SK-N-SH (cell line): ENCODE data around the gene CHMP6. TPM values are rescaled to one million over a fixed set of nuclear protein-coding genes. Genes with fewer than 3 reads are reported as not detected.

Experiments
- CTCF ChIA-PET: fragments of 300-600, 350-600 bp; formaldehyde crosslinking; extraction: SDS; loops from one replicate; lab custom pipeline; 2021; lab: Yijun Ruan, JAX
- POLR2A ChIA-PET: fragments of 350-600 bp; sonication (Branson Sonifier 250); formaldehyde crosslinking; extraction: SDS; loops from one replicate; lab custom pipeline; 2020; ENCODE audit warnings: antibody characterized with exemption, inconsistent platforms; lab: Yijun Ruan, JAX
- DNase-seq: peaks from one replicate; pipeline ENCODE4 v3.0.0; 2012
- H2AFZ ChIP-seq: fragments of 200-600 bp; sonication (generic); 2 replicates; pipeline ENCODE4 v1.8.1; 2016; ENCODE audit warnings: antibody characterized with exemption, mild to moderate bottlenecking, low read depth
- H3F3A ChIP-seq: fragments of 200-600 bp; sonication (generic); replicated peaks from 2 replicates; pipeline ENCODE3; 2016; ENCODE audit warnings: antibody characterized with exemption, mild to moderate bottlenecking; ENCODE audit not compliant: insufficient read depth
- H3K27ac ChIP-seq, 2 experiments: fragments of 200-500 bp in 1 of 2; fragments of 200-600 bp in 1 of 2; sonication (Bioruptor generic) in 1 of 2; sonication (generic), shearing (Covaris generic) in 1 of 2; 2 replicates each; pipeline versions ENCODE4 v1.5.1 to v1.6.1; 2014 to 2016; ENCODE audit warnings: low read depth in 2 of 2, inconsistent platforms in 1 of 2, low read length in 1 of 2, mild to moderate bottlenecking in 1 of 2, mixed read lengths in 1 of 2
- H3K27me3 ChIP-seq: fragments of 200-600 bp; sonication (generic), shearing (Covaris generic); 2 replicates; pipeline ENCODE4 v1.6.1; 2016; ENCODE audit warnings: mixed run types; ENCODE audit not compliant: insufficient read depth
- H3K36me3 ChIP-seq, 2 experiments: fragments of 200-500 bp in 1 of 2; fragments of 200-600 bp in 1 of 2; sonication (Bioruptor generic) in 1 of 2; sonication (generic) in 1 of 2; replicated peaks in 1 of 2; 2 replicates each; pipeline versions ENCODE3 to v1.5.1; 2014 to 2016; ENCODE audit warnings: low read length in 1 of 2, mild to moderate bottlenecking in 1 of 2; ENCODE audit not compliant: insufficient read depth in 2 of 2, control insufficient read depth in 1 of 2
- H3K4me1 ChIP-seq, 2 experiments: fragments of 200-500 bp in 1 of 2; fragments of 200-600 bp in 1 of 2; sonication (Bioruptor generic) in 1 of 2; sonication (generic), shearing (Covaris generic) in 1 of 2; 2 replicates each; pipeline versions ENCODE4 v1.5.1 to v1.6.1; 2014 to 2016; ENCODE audit warnings: low read depth in 1 of 2, low read length in 1 of 2, mixed run types in 1 of 2; ENCODE audit not compliant: insufficient read depth in 2 of 2, control insufficient read depth in 1 of 2
- H3K4me2 ChIP-seq: fragments of 200-600 bp; sonication (generic), shearing (Covaris generic); 2 replicates; pipeline ENCODE4 v1.6.1; 2017; ENCODE audit warnings: mixed run types
- H3K4me3 ChIP-seq, 2 experiments: fragments of 200-500 bp in 1 of 2; fragments of 200-600 bp in 1 of 2; sonication (Bioruptor generic) in 1 of 2; sonication (generic), shearing (Covaris generic) in 1 of 2; 2 replicates each; pipeline versions ENCODE4 v1.5.1 to v1.8.1; 2014 to 2016; ENCODE audit warnings: low read depth in 2 of 2, inconsistent platforms in 1 of 2, low read length in 1 of 2, mild to moderate bottlenecking in 1 of 2, mixed read lengths in 1 of 2, moderate library complexity in 1 of 2
- H3K79me2 ChIP-seq: fragments of 200-600 bp; sonication (generic); 2 replicates; pipeline ENCODE4 v1.8.1; 2017; ENCODE audit warnings: mild to moderate bottlenecking; ENCODE audit not compliant: insufficient read depth
- H3K9ac ChIP-seq: fragments of 200-600 bp; sonication (generic); 2 replicates; pipeline ENCODE4 v1.6.1; 2017; ENCODE audit warnings: mixed run types
- H3K9me2 ChIP-seq: fragments of 200-600 bp; sonication (generic); 2 replicates; pipeline ENCODE4 v1.6.1; 2017; ENCODE audit warnings: mixed run types
- H3K9me3 ChIP-seq: fragments of 200-600 bp; sonication (generic); 2 replicates; pipeline ENCODE4 v1.6.1; 2017; ENCODE audit warnings: mixed run types, mild to moderate bottlenecking, moderate library complexity
- H4K20me1 ChIP-seq: fragments of 200-600 bp; sonication (generic); 2 replicates; pipeline ENCODE4 v1.6.1; 2017; ENCODE audit warnings: mild to moderate bottlenecking, mixed run types; ENCODE audit not compliant: insufficient read depth
- ELF1 ChIP-seq: IDR thresholded peaks from 2 replicates; pipeline ENCODE4 v1.4.0; 2012
- EP300 ChIP-seq, 2 experiments: IDR thresholded peaks; 2 replicates each; pipeline versions ENCODE4 v1.4.0 to v1.6.1; 2012; ENCODE audit warnings: borderline replicate concordance in 1 of 2, low read depth in 1 of 2, low read length in 1 of 2
- EZH2phosphoT487 ChIP-seq: fragments of 200-600 bp; sonication (generic); IDR thresholded peaks from 2 replicates; pipeline ENCODE4 v1.6.1; 2017; ENCODE audit warnings: low read depth, mixed run types, mild to moderate bottlenecking, antibody characterized with exemption, moderate library complexity, borderline replicate concordance
- FOXJ3 ChIP-seq: sonication (generic); formaldehyde crosslinking; IDR thresholded peaks from 2 replicates; pipeline ENCODE4 v1.5.1; 2020; ENCODE audit warnings: mild to moderate bottlenecking, missing genetic modification reagents
- FOXM1 ChIP-seq: IDR thresholded peaks from 2 replicates; pipeline ENCODE4 v1.4.0; 2012; ENCODE audit warnings: low read depth, mild to moderate bottlenecking
- GABPA ChIP-seq: IDR thresholded peaks from 2 replicates; pipeline ENCODE4 v1.4.0; 2012; ENCODE audit warnings: low read depth, mild to moderate bottlenecking
- GATA2 ChIP-seq: sonication (generic); formaldehyde crosslinking; IDR thresholded peaks from 2 replicates; pipeline ENCODE4 v1.5.0; 2020; ENCODE audit warnings: mild to moderate bottlenecking, missing genetic modification reagents
- MXI1 ChIP-seq: IDR thresholded peaks from 2 replicates; pipeline ENCODE4 v1.6.1; 2012; ENCODE audit warnings: mild to moderate bottlenecking, low read depth, low read length, improper control_type of control experiment
- NRF1 ChIP-seq: IDR thresholded peaks from 2 replicates; pipeline ENCODE4 v1.6.1; 2012; ENCODE audit warnings: low read depth, mild to moderate bottlenecking, low read length
- RAD21 ChIP-seq: IDR thresholded peaks from 2 replicates; pipeline ENCODE4 v1.6.1; 2012; ENCODE audit warnings: mild to moderate bottlenecking, low read length
- RCOR1 ChIP-seq: fragments of 150-350 bp; IDR thresholded peaks from 2 replicates; pipeline ENCODE4 v1.6.1; 2017; ENCODE audit warnings: antibody characterized with exemption, low read length
- RXRA ChIP-seq: IDR thresholded peaks from 2 replicates; pipeline ENCODE4 v1.4.0; 2012; ENCODE audit warnings: low read depth, mild to moderate bottlenecking, borderline replicate concordance
- TAF1 ChIP-seq: IDR thresholded peaks from 2 replicates; pipeline ENCODE4 v1.6.1; 2012; ENCODE audit warnings: low read depth, mild to moderate bottlenecking, low read length, moderate library complexity, borderline replicate concordance
- TEAD4 ChIP-seq: IDR thresholded peaks from 2 replicates; pipeline ENCODE4 v1.4.0; 2012; ENCODE audit warnings: mild to moderate bottlenecking, borderline replicate concordance; ENCODE audit not compliant: insufficient read depth
- WGBS: methylation state at CpG from one replicate; pipeline ENCODE4 v1.1.6; 2017; ENCODE audit warnings: low lambda C conversion rate; 5-methylcytosine and 5-hydroxymethylcytosine counted together
- polyA plus RNA-seq, 3 experiments: library from polyadenylated mRNA; depleted of rRNA; stranded (reverse); fragments of >200 nt; gene quantifications; 2 replicates each; pipeline ENCODE4 v1.2.3, GENCODE V29; 2012
- TF ChIP-seq, protein P1 (sequence below): fragments of 150-350 bp; IDR thresholded peaks from 2 replicates; pipeline ENCODE4 v1.6.1; 2016; ENCODE audit warnings: mild to moderate bottlenecking, low read depth, low read length
- TF ChIP-seq, protein P2 (sequence below): IDR thresholded peaks from 2 replicates; pipeline ENCODE4 v1.4.0; 2012; ENCODE audit warnings: low read depth, borderline replicate concordance
- TF ChIP-seq, protein P3 (sequence below): fragments of 200-600 bp; sonication (generic); IDR thresholded peaks from 2 replicates; pipeline ENCODE4 v1.6.1; 2017; ENCODE audit warnings: antibody characterized with exemption, mild to moderate bottlenecking, moderate library complexity
- TF ChIP-seq, protein P4 (sequence below): fragments of 150-350 bp; IDR thresholded peaks from 2 replicates; pipeline ENCODE4 v1.6.1; 2017; ENCODE audit warnings: antibody characterized with exemption, low read length, low read depth, borderline replicate concordance

The CHMP6 gene
- polyA plus RNA-seq, 1 of the 3 experiments (the other 2 are of a cell fraction) = 44.1 TPM

DNA sequence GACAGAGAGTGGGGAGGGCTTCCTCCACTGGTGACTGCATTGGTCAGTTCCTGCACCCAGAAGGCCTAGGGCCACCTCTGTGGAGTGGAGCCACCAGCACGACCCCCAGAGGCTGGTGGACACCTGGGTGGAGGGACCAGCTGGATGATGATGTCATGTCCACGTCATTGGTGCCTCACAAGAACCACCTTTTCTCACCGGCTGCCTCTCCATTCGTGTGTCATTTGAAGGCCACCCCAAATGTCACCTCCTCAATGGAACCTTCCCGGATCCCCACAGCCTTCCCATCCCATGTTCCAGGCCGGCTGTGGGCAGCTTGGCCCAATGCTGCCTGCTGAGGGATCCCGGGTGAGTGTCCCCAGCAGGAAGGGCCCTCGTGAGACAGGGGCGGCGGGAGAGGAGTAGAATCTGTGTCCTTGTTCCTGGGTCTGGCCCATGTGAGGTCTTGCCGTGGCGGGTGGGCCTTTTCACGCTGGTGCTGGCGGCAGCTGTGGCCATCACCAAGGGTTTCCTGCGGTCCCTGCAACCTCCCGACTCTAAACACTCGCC lies 9.1 kb upstream of the CHMP6 start:
- CTCF ChIA-PET = interaction anchor here (0.9 to 2.5 kb wide), 20 partner anchors 9 to 974 kb away, joined by 3 to 81 read pairs (median 5); partner anchors contain the start of genes CHMP6 and NPTX1

DNA sequence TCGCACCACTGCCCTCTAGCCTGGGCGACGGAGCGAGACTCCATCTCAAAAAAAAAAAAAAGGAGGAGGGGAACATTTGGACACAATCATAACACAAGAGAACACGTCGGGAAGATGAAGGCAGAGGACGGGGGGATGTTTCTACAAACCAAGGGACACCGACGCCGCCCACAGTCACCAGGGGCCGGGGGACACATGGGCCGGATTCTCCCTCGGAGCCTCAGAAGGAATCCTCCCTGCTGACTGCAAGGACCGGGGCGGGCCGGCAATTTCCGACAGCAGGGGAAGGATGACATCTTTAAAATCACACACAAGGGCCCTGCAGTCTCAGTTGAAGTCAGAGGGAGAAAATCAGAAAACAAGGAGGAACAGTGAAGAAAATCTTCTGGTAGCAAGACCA lies 8.1 kb upstream of the CHMP6 start:
- no peaks in the 10 kb centered on the region; a peak in 1 of 4 replicates for H3K4me1 ChIP-seq
- no peaks in the 10 kb centered on the region for H4K20me1 ChIP-seq
- no peaks in the 10 kb centered on the region for H3K9me3 ChIP-seq
- no peak overlapping the region for H3K4me3 ChIP-seq
- H3F3A ChIP-seq = peaks cover 10% of the 10 kb centered on the region
- no peak for DNase-seq
- CTCF ChIA-PET = interaction anchor here (1.2 to 10.6 kb wide), 8 partner anchors 13 to 556 kb away, joined by 3 to 84 read pairs (median 6); no protein-coding TSS in a partner anchor
- POLR2A ChIA-PET = no interaction called here
- H3K79me2 ChIP-seq = no peaks in the 10 kb centered on the region
- H3K27ac ChIP-seq = no peak overlapping the region
- no peak overlapping the region for H3K9ac ChIP-seq
- no peak overlapping the region for H2AFZ ChIP-seq
- H3K9me2 ChIP-seq = no peaks in the 10 kb centered on the region
- no peak overlapping the region for H3K4me2 ChIP-seq
- 73% methylated on average over 17 of the region's 17 CpGs for WGBS
- H3K36me3 ChIP-seq = no peaks in the 10 kb centered on the region
- H3K27me3 ChIP-seq = no peaks in the 10 kb centered on the region
- TF ChIP-seq FOXJ3 (CRISPR knock-in tag) (no peak), GATA2 (CRISPR knock-in tag) (no peak), RAD21 (no peak), TEAD4 (no peak), MXI1 (no peak), EZH2phosphoT487 (no peak), GABPA (no peak), FOXM1 (no peak), TAF1 (no peak), EP300 (IDR thresholded peaks at IDR 0.05; ENCODE audit: borderline replicate concordance in 1 of 2, low read depth in 1 of 2, low read length in 1 of 2) (no peak)
- TF ChIP-seq, protein P1, sequence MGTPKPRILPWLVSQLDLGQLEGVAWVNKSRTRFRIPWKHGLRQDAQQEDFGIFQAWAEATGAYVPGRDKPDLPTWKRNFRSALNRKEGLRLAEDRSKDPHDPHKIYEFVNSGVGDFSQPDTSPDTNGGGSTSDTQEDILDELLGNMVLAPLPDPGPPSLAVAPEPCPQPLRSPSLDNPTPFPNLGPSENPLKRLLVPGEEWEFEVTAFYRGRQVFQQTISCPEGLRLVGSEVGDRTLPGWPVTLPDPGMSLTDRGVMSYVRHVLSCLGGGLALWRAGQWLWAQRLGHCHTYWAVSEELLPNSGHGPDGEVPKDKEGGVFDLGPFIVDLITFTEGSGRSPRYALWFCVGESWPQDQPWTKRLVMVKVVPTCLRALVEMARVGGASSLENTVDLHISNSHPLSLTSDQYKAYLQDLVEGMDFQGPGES = no peak

More for the DNA sequence above, 9.1 kb upstream of the CHMP6 start:
- Histone ChIP-seq H2AFZ (no peak overlapping the region), H4K20me1 (no peaks in the 10 kb centered on the region), H3K79me2 (no peaks in the 10 kb centered on the region), H3K27ac (no peak overlapping the region), H3F3A (peaks cover 7% of the 10 kb centered on the region), H3K9me2 (no peaks in the 10 kb centered on the region), H3K4me1 (no peaks in the 10 kb centered on the region; a peak in 1 of 4 replicates), H3K9ac (no peak overlapping the region), H3K27me3 (no peaks in the 10 kb centered on the region), H3K36me3 (no peaks in the 10 kb centered on the region), H3K9me3 (no peaks in the 10 kb centered on the region), H3K4me2 (no peak overlapping the region), H3K4me3 (no peak overlapping the region)
- POLR2A ChIA-PET = interaction anchor here (0.5 kb wide), 1 partner anchor 132 kb away, joined by 3 read pairs; no protein-coding TSS in a partner anchor
- 64% methylated on average over 17 of the region's 17 CpGs for WGBS
- DNase-seq = no peak
- TF ChIP-seq RXRA (no peak), RCOR1 (no peak), ELF1 (no peak), NRF1 (no peak), RAD21 (no peak)
- TF ChIP-seq, protein P2, sequence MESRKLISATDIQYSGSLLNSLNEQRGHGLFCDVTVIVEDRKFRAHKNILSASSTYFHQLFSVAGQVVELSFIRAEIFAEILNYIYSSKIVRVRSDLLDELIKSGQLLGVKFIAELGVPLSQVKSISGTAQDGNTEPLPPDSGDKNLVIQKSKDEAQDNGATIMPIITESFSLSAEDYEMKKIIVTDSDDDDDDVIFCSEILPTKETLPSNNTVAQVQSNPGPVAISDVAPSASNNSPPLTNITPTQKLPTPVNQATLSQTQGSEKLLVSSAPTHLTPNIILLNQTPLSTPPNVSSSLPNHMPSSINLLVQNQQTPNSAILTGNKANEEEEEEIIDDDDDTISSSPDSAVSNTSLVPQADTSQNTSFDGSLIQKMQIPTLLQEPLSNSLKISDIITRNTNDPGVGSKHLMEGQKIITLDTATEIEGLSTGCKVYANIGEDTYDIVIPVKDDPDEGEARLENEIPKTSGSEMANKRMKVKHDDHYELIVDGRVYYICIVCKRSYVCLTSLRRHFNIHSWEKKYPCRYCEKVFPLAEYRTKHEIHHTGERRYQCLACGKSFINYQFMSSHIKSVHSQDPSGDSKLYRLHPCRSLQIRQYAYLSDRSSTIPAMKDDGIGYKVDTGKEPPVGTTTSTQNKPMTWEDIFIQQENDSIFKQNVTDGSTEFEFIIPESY = no peak
- TF ChIP-seq, protein P3, sequence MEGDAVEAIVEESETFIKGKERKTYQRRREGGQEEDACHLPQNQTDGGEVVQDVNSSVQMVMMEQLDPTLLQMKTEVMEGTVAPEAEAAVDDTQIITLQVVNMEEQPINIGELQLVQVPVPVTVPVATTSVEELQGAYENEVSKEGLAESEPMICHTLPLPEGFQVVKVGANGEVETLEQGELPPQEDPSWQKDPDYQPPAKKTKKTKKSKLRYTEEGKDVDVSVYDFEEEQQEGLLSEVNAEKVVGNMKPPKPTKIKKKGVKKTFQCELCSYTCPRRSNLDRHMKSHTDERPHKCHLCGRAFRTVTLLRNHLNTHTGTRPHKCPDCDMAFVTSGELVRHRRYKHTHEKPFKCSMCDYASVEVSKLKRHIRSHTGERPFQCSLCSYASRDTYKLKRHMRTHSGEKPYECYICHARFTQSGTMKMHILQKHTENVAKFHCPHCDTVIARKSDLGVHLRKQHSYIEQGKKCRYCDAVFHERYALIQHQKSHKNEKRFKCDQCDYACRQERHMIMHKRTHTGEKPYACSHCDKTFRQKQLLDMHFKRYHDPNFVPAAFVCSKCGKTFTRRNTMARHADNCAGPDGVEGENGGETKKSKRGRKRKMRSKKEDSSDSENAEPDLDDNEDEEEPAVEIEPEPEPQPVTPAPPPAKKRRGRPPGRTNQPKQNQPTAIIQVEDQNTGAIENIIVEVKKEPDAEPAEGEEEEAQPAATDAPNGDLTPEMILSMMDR = no peak
- TF ChIP-seq, protein P4, sequence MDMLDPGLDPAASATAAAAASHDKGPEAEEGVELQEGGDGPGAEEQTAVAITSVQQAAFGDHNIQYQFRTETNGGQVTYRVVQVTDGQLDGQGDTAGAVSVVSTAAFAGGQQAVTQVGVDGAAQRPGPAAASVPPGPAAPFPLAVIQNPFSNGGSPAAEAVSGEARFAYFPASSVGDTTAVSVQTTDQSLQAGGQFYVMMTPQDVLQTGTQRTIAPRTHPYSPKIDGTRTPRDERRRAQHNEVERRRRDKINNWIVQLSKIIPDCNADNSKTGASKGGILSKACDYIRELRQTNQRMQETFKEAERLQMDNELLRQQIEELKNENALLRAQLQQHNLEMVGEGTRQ = no peak
